Fibroblast of the aortic adventitia (primary cell): ENCODE results near the gene ITGA2. TPM values are rescaled to one million over a fixed set of nuclear protein-coding genes. Genes with fewer than 3 reads are reported as not detected.

Experiments
- DNase-seq: peaks from one replicate; pipeline ENCODE4 v3.0.0-alpha.2; 2010; ENCODE audit warnings: low read depth
- H3K4me3 ChIP-seq: 2 replicates; pipeline ENCODE4 v1.5.1; 2011; ENCODE audit warnings: low read depth, mild to moderate bottlenecking, control low read depth, low read length, moderate library complexity
- total RNA-seq: library from RNA; depleted of rRNA; stranded (reverse); fragments of >200 nt; gene quantifications from 2 replicates; pipeline ENCODE4 v1.2.3, GENCODE V29; 2012; ENCODE audit warnings: low replicate concordance
- TF ChIP-seq, protein P1 (sequence below): IDR thresholded peaks from 2 replicates; pipeline ENCODE4 v1.5.1; 2011; ENCODE audit warnings: mild to moderate bottlenecking, low read length, control low read depth, inconsistent platforms; ENCODE audit not compliant: insufficient read depth

ITGA2 gene
- total RNA-seq, 1 donor, result 171 TPM

DNA sequence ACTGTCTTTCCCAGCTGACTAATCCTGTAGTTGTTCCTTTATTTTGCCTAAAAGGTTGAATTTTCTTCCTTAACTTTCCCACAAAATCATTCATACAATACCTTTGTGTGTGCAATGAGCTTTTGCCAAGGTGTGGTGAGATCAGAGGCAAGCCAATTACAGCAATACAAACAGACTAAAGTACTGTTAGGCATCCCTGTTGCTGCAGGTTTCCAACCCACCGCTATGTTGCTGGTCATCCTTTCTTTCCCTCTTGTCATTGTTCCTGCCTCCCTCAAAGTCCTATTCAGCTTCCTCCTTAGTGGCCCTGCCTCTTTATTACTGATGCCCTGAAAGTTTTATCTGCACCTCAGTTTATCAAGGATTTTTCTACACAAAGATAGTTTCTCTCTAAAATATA is 22.1 kb downstream of the ITGA2 start:
- H3K4me3 ChIP-seq, result no peak overlapping the region
- TF ChIP-seq, protein P1, sequence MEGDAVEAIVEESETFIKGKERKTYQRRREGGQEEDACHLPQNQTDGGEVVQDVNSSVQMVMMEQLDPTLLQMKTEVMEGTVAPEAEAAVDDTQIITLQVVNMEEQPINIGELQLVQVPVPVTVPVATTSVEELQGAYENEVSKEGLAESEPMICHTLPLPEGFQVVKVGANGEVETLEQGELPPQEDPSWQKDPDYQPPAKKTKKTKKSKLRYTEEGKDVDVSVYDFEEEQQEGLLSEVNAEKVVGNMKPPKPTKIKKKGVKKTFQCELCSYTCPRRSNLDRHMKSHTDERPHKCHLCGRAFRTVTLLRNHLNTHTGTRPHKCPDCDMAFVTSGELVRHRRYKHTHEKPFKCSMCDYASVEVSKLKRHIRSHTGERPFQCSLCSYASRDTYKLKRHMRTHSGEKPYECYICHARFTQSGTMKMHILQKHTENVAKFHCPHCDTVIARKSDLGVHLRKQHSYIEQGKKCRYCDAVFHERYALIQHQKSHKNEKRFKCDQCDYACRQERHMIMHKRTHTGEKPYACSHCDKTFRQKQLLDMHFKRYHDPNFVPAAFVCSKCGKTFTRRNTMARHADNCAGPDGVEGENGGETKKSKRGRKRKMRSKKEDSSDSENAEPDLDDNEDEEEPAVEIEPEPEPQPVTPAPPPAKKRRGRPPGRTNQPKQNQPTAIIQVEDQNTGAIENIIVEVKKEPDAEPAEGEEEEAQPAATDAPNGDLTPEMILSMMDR, result no peak
- DNase-seq, result no peak

DNA sequence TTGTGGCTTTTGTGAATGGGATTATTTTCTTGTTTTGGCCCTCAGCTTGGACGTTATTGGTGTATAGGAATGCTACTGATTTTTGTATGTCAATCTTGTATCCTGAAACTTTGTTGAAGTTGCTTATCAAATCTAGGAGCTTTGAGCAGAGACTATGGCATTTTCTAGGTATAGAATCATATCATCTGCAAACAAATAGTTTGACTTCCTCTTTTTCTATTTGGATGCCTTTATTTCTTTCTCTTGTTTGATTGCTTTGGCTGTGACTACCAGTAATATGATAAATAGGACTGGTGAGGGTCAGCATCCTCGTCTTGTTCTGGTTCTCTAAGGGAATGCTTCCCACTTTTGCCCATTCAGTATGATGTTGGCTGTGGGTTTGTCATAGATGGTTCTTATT is 24.7 kb downstream of the ITGA2 start:
- no peak for DNase-seq
- TF ChIP-seq, protein P1, result no peak
- H3K4me3 ChIP-seq, result no peak overlapping the region

DNA sequence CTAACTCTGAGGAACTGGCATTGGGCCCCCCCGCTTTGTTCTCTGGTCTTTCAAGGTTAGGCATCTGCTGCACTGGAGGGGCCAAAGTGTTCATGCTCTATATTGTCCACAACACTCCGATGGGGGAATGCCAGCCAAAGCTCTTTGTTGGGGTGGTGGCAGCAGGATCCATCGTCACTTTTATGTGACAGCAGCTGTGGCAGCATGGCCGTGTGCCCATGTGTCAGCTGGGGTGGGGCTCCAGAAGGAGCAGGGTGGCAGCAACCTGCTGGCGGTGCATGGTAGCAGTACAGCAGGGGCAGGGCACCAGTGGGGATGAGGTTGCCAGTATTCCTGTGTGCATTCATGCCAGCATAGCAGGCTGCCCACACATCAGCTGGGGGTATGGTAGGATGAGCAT is 28.2 kb downstream of the ITGA2 start:
- no peak for DNase-seq
- TF ChIP-seq, protein P1, result no peak
- no peak overlapping the region for H3K4me3 ChIP-seq

DNA sequence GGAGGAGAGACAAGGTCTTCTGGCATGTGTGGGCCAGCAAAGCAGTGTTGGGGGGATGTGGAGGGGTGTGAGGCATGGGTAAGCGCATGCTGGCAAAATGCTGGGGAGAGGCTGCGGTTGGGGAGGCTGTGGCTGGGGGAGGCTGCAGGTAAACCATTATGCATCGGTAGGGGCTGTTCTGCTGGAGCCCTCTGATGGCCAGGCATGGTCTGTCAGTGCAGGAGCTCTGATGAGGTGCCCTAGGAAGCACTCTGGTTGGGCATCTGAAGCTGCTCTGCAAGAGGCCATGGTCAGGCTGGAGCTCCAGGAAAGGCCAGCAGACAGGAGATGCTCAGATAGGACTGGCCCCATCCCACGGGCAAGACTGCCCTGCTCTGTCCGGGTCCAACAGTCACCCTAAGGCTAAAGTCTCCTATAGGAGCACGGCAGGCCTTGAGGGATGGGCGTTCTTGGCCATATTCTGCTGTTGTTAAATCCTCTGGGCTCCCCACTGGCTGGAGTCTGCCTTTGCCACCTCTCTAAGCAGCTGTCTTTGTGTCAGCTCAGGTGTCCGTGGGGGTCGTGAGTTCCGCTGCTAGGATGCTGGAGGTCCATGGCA is 28.7 kb downstream of the ITGA2 start:
- TF ChIP-seq, protein P1, result no peak
- DNase-seq, result no peak
- no peak overlapping the region for H3K4me3 ChIP-seq

DNA sequence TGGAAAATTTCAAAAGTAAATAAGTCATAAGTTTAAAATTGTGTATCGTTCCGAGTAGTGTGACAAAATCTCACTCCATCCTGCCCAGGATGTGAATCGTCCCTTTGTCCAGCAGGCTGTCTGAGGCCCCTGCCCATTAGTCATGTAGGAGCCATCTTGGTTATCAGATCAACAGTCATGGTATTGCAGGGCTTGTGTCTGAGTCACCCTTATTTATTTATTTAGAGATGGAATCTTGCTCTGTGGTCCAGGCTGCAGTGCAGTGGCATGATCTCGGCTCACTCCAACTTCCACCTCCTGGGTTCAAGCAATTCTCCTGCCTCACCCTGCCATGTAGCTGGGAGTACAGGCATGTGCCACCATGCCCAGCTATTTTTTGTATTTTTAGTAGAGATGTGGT is 30.2 kb downstream of the ITGA2 start:
- no peak overlapping the region for H3K4me3 ChIP-seq
- peak; percentile 79 for DNase-seq
- TF ChIP-seq, protein P1, result peak; percentile 31

DNA sequence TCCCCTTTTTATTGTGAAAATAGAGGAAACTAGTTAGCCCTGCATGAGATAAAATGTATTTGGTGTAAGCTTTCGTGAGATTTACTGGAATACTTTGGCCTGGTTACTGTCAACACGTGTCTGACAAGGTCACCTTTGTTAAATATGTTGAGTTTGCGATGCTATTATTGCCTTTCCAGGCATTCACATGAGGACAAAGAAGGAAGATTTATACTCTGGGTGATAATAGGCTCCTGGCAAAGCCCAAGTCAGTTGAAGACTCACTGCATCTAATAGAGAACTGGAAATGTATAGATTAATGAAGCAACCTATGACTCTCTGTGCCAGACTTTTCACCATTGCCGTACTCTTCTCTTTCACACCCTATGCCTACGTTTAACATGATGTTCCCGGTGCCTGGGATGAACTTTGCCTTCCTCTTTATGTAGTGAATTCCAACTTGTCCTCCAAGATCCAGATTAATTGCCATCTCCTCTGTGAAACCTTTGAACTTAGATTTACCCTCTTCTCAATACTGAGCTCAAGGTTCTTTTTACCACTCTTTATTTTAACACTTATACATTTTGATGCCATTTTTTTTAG is 33.9 kb downstream of the ITGA2 start:
- no peak for DNase-seq
- no peak overlapping the region for H3K4me3 ChIP-seq
- TF ChIP-seq, protein P1, result no peak

DNA sequence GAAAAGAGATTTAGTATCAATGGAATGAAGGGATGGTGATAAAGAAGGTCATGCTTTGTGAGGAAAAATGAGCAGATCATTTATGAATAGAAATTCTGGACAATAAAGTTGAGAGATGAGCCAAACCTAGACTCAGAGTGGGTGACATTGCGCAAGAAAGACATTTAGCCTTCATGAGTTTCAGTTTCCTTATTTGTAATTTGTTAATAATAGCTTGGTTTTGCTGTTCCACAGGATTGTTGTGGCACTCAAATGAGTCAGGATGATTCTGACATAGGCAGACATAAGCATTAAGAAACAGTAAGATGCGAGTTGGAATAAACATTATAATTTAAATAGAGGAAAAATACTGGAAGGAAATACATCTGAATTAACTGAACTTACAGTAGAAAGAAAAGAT is 34.8 kb downstream of the ITGA2 start:
- H3K4me3 ChIP-seq, result no peak overlapping the region
- peak; percentile 86 for DNase-seq
- TF ChIP-seq, protein P1, result no peak
